ENCODE measurements around the gene TLR10.

The TLR10 gene

DNA sequence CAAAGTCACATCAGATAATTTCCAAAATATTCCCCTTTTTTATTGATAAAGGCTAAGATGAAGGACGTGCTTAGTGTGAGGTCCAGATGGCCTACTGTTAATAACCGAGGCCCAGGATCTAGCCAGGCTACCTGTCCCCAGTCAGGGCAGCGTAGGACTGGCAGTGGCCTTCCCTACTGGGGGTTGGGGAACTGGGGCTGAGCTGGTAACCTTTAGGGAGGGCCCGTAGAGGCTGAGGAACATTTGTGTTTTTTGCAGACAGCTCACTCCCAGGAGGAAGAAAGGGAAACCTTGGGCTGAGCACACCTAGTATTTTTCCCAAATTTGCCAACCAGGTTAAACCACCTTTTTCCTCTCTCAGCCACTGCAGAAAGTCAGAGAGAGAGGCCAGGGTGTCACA lies 59.7 kb downstream of the TLR10 start:
- DNase-seq: no peak
